Rectal smooth muscle tissue (tissue), 1 donor: ENCODE data around the gene SLC15A1.

Source experiments
- H3K27ac ChIP-seq: one replicate; pipeline ENCODE4 v1.7.0; 2013; ENCODE audit warnings: low read depth, low read length, inconsistent platforms
- H3K27me3 ChIP-seq: one replicate; pipeline ENCODE4 v1.7.0; 2013; ENCODE audit warnings: low read length; ENCODE audit not compliant: control insufficient read depth, insufficient read depth
- H3K36me3 ChIP-seq: one replicate; pipeline ENCODE4 v1.7.0; 2013; ENCODE audit warnings: low read length; ENCODE audit not compliant: control insufficient read depth, insufficient read depth
- H3K4me1 ChIP-seq: one replicate; pipeline ENCODE4 v1.7.0; 2013; ENCODE audit warnings: low read length; ENCODE audit not compliant: control insufficient read depth, insufficient read depth
- H3K4me3 ChIP-seq: one replicate; pipeline ENCODE4 v1.7.0; 2013; ENCODE audit warnings: low read length
- H3K9ac ChIP-seq: one replicate; pipeline ENCODE4 v1.7.0; 2013; ENCODE audit warnings: low read length

The SLC15A1 gene

GRCh38 chr13:98778749-98779148 lies 26.3 kb upstream of the SLC15A1 start:
- Histone ChIP-seq H3K4me3 (no peak overlapping the region), H3K4me1 (no peaks in the 10 kb centered on the region), H3K9ac (no peak overlapping the region), H3K27me3 (no peaks in the 10 kb centered on the region), H3K36me3 (no peaks in the 10 kb centered on the region), H3K27ac (no peak overlapping the region)

- Histone ChIP-seq H3K27ac (no peak overlapping the region), H3K36me3 (no peaks in the 10 kb centered on the region), H3K27me3 (no peaks in the 10 kb centered on the region), H3K4me3 (no peak overlapping the region), H3K4me1 (no peaks in the 10 kb centered on the region), H3K9ac (no peak overlapping the region)
These were observed 24.2 kb upstream of the SLC15A1 start for GRCh38 chr13:98776644-98777043.

GRCh38 chr13:98775844-98776598 lies 23.5 kb upstream of the SLC15A1 start:
- H3K4me3 ChIP-seq, result no peak overlapping the region

GRCh38 chr13:98775386-98775785 lies 22.9 kb upstream of the SLC15A1 start:
- Histone ChIP-seq H3K4me1 (no peaks in the 10 kb centered on the region), H3K9ac (no peak overlapping the region), H3K4me3 (no peak overlapping the region), H3K27me3 (no peaks in the 10 kb centered on the region), H3K36me3 (no peaks in the 10 kb centered on the region), H3K27ac (no peak overlapping the region)

More at GRCh38 chr13:98775844-98776598, 23.5 kb upstream of the SLC15A1 start:
- no peak overlapping the region for H3K27ac ChIP-seq
- H3K4me1 ChIP-seq, result no peaks in the 10 kb centered on the region
- no peak overlapping the region for H3K9ac ChIP-seq
- H3K27me3 ChIP-seq, result no peaks in the 10 kb centered on the region
- H3K36me3 ChIP-seq, result no peaks in the 10 kb centered on the region

DNA sequence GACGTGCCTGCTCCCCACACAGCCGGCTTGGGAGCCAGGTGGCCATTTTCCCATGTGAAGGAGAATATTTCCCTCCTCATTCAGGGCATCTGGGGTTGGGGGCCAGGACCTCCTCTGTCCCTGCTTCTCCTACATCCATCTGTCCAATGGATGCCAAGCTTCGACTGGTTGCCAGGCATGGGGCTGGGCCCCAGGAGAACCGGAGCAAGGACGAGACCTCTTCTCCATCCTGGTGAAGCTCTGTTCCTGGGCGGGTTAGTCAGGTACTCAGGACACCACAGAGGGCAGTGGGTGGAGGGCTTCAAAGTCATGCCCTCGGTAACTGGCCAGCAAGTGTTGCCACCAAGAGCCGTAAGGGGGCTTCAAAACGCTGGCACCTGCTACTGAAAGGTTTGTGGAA lies 22.3 kb upstream of the SLC15A1 start:
- H3K27ac ChIP-seq, result no peak overlapping the region
- no peaks in the 10 kb centered on the region for H3K36me3 ChIP-seq
- H3K27me3 ChIP-seq, result no peaks in the 10 kb centered on the region
- H3K9ac ChIP-seq, result no peak overlapping the region
- H3K4me3 ChIP-seq, result no peak overlapping the region
- H3K4me1 ChIP-seq, result no peaks in the 10 kb centered on the region

DNA sequence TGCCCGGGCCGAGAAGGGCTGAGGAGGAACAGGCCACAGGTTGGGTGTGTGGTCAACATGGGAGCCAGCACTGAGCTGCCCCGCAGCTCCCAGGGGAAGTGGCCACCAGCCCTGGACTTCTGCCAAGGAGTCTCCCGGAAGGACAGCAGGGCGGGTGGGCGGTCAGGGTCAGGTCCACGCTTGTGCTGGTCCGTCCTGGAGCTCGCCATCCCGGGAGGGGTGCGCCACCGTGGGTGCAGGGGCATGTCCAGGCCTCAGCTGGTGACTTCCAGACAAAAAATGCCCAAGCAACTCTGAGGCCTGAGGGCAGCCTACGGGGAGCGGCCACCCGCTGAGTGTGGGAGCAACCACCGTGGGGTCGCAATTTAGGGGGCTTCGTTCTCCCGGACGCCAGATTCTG lies 21.4 kb upstream of the SLC15A1 start:
- Histone ChIP-seq H3K27me3 (no peaks in the 10 kb centered on the region), H3K27ac (no peak overlapping the region), H3K4me3 (no peak overlapping the region), H3K9ac (no peak overlapping the region), H3K36me3 (no peaks in the 10 kb centered on the region), H3K4me1 (no peaks in the 10 kb centered on the region)

GRCh38 chr13:98772794-98773452 lies 20.5 kb upstream of the SLC15A1 start:
- Histone ChIP-seq H3K4me3 (no peak overlapping the region), H3K27me3 (no peaks in the 10 kb centered on the region), H3K4me1 (no peaks in the 10 kb centered on the region), H3K9ac (no peak overlapping the region), H3K27ac (no peak overlapping the region), H3K36me3 (no peaks in the 10 kb centered on the region)

DNA sequence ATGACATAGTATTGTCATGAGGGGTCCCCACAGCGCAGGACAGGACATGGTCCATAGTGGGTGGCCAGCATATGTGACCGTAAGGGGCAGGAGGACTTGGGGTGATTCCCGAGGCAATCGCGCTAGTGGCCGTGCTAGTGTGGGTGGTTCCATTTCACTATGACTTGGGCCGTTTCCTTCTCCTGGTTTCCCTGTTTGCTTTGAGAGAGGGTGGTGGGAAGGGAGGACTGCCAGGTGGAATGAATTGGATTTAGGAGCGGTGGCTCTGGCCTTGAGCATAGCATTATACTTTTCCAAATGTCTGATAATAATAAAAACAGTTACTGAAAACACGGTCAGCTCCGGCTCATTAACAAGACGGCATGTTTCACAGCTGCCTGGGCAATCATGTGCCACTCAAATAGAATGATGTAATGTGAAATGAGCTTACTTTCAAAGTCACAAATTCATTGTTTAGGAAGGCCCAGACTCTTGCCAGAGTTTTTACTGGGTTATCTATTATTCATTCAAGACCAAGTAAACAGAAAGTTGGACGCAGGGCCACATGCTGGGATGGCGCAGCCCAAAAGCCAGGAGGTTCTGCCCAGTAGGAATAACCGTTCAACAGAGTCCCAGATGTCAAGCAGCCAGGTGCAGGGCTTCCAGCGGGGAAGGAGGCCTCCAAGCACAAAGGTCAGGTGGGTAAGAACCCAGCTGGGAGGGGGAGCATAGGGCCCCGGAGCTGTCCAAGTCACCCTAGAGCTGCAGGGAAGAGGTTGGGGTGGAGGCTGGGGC lies 19.6 kb upstream of the SLC15A1 start:
- Histone ChIP-seq H3K27me3 (no peaks in the 10 kb centered on the region), H3K4me3 (no peak overlapping the region), H3K4me1 (no peaks in the 10 kb centered on the region), H3K36me3 (no peaks in the 10 kb centered on the region), H3K27ac (no peak overlapping the region), H3K9ac (no peak overlapping the region)

DNA sequence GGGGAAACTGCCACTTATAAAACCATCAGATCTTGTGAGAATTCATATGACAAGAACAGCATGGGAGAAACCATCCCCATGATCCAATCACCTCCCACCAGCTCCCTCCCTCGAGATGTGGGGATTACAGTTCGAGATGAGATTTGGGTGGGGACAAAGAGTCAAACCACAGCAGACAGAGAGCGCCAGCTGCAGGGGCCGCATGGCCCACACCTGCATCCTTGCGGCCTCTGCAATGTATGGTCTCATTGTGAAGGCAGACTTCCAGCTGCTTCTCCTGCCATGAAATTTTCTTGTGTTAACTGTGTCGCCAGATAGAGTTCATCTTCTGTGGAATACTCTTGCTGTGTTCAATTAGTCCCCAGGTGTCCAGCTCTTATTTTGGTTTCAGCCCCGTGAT lies 17.3 kb upstream of the SLC15A1 start:
- no peaks in the 10 kb centered on the region for H3K27me3 ChIP-seq
- no peaks in the 10 kb centered on the region for H3K4me1 ChIP-seq
- no peaks in the 10 kb centered on the region for H3K36me3 ChIP-seq
- no peak overlapping the region for H3K27ac ChIP-seq
- no peak overlapping the region for H3K4me3 ChIP-seq
- H3K9ac ChIP-seq, result no peak overlapping the region

DNA sequence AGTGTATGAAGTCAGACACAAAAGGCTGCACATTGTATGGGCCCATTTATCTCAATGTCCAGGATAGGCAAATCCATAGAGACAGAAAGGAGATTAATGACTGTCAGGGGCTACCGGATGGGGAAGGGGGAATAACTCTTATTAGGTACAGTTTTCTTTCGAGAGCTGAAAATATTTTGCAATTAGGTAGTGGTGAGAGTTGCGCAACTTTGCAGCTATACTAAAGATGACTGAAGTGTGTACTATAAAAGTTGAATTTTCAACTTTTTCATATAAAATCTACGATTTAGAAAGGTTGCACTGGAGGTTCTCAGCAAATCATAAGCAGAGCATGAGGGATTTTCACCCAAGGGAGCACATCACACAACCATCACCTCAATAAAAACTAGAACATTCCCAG lies 16.1 kb upstream of the SLC15A1 start:
- no peak overlapping the region for H3K27ac ChIP-seq
- H3K9ac ChIP-seq, result no peak overlapping the region
- no peaks in the 10 kb centered on the region for H3K36me3 ChIP-seq
- H3K4me3 ChIP-seq, result no peak overlapping the region
- H3K27me3 ChIP-seq, result no peaks in the 10 kb centered on the region
- no peaks in the 10 kb centered on the region for H3K4me1 ChIP-seq

GRCh38 chr13:98766697-98767096 lies 14.2 kb upstream of the SLC15A1 start:
- Histone ChIP-seq H3K9ac (no peak overlapping the region), H3K27me3 (no peaks in the 10 kb centered on the region), H3K4me1 (no peaks in the 10 kb centered on the region), H3K4me3 (no peak overlapping the region), H3K36me3 (no peaks in the 10 kb centered on the region), H3K27ac (no peak overlapping the region)

- no peak overlapping the region for H3K4me3 ChIP-seq
- no peaks in the 10 kb centered on the region for H3K4me1 ChIP-seq
- no peaks in the 10 kb centered on the region for H3K27me3 ChIP-seq
- H3K27ac ChIP-seq, result no peak overlapping the region
- no peaks in the 10 kb centered on the region for H3K36me3 ChIP-seq
- no peak overlapping the region for H3K9ac ChIP-seq
These were observed 13.6 kb upstream of the SLC15A1 start for GRCh38 chr13:98765996-98766519.
